ENCODE measurements around the gene EPS8L1.

Gene EPS8L1

GRCh38 chr19:55080121-55080967 is 4.7 kb downstream of the EPS8L1 start:
- peak; percentile 84 for DNase-seq (ENCODE audit: low read depth)

GRCh38 chr19:55080968-55081769 is 5.5 kb downstream of the EPS8L1 start:
- DNase-seq (ENCODE audit: low read depth) = peak; percentile 91

GRCh38 chr19:55081770-55082019 is 6.0 kb downstream of the EPS8L1 start:
- no peak for DNase-seq (ENCODE audit: low read depth)

- peak; percentile 90 for DNase-seq (ENCODE audit: low read depth)
These were observed 6.6 kb downstream of the EPS8L1 start for GRCh38 chr19:55082020-55082851.

GRCh38 chr19:55083004-55083850 is 7.6 kb downstream of the EPS8L1 start:
- DNase-seq (ENCODE audit: low read depth) = no peak

GRCh38 chr19:55084416-55084815 is 8.7 kb downstream of the EPS8L1 start:
- DNase-seq (ENCODE audit: low read depth) = no peak

GRCh38 chr19:55085923-55086715 is 10.4 kb downstream of the EPS8L1 start:
- no peak for DNase-seq (ENCODE audit: low read depth)

- DNase-seq (ENCODE audit: low read depth) = no peak
These were observed 11.3 kb downstream of the EPS8L1 start for GRCh38 chr19:55086730-55087541.

GRCh38 chr19:55087542-55087901 is 11.9 kb downstream of the EPS8L1 start:
- DNase-seq (ENCODE audit: low read depth) = no peak

- DNase-seq (ENCODE audit: low read depth) = no peak
These were observed 12.4 kb downstream of the EPS8L1 start for GRCh38 chr19:55088021-55088451.

- DNase-seq (ENCODE audit: low read depth) = no peak
These were observed 13.1 kb downstream of the EPS8L1 start for GRCh38 chr19:55088543-55089341.

GRCh38 chr19:55089342-55089944 is 13.8 kb downstream of the EPS8L1 start:
- DNase-seq (ENCODE audit: low read depth) = no peak

GRCh38 chr19:55090564-55090963 is 14.9 kb downstream of the EPS8L1 start:
- no peak for DNase-seq (ENCODE audit: low read depth)

- DNase-seq (ENCODE audit: low read depth) = no peak
These were observed 15.6 kb downstream of the EPS8L1 start for GRCh38 chr19:55091126-55091910.

GRCh38 chr19:55091955-55092354 is 16.3 kb downstream of the EPS8L1 start:
- DNase-seq (ENCODE audit: low read depth) = no peak

GRCh38 chr19:55092423-55093318 is 17.0 kb downstream of the EPS8L1 start:
- no peak for DNase-seq (ENCODE audit: low read depth)
